NB4 (cell line): ENCODE data around the gene AP3M1.

ENCODE experiments used
- DNase-seq: peaks from one replicate; pipeline ENCODE4 v3.0.0; 2010; ENCODE audit warnings: low read depth
- H3K4me3 ChIP-seq: one replicate; pipeline ENCODE4 v1.5.1; 2011; ENCODE audit warnings: mild to moderate bottlenecking, low read depth, low read length, moderate library complexity
- CTCF ChIP-seq: IDR thresholded peaks from one replicate; pipeline ENCODE4 v1.5.1; 2012; ENCODE audit warnings: low read depth, low read length
- MAX ChIP-seq: IDR thresholded peaks from 2 replicates; pipeline ENCODE4 v1.6.1; 2011; ENCODE audit warnings: low read depth, low read length
- MYC ChIP-seq: IDR thresholded peaks from 2 replicates; pipeline ENCODE4 v1.6.1; 2011; ENCODE audit warnings: low read depth, low read length
- POLR2A ChIP-seq: IDR thresholded peaks from 2 replicates; pipeline ENCODE4 v1.6.1; 2011; ENCODE audit warnings: mild to moderate bottlenecking; ENCODE audit not compliant: insufficient read length; ENCODE audit errors: extremely low read depth

AP3M1 gene

GRCh38 chr10:74088722-74089121 lies 61.9 kb downstream of the AP3M1 start:
- DNase-seq: no peak
- no peak for TF ChIP-seq MAX
- TF ChIP-seq MYC: no peak
- TF ChIP-seq POLR2A: no peak
- TF ChIP-seq CTCF: no peak

GRCh38 chr10:74086317-74086716 lies 64.3 kb downstream of the AP3M1 start:
- DNase-seq: no peak
- TF ChIP-seq MAX (no peak), MYC (no peak), POLR2A (no peak), CTCF (no peak)
- no peak overlapping the region for H3K4me3 ChIP-seq

More at GRCh38 chr10:74088722-74089121, 61.9 kb downstream of the AP3M1 start:
- no peak overlapping the region for H3K4me3 ChIP-seq

GRCh38 chr10:74084955-74085354 lies 65.7 kb downstream of the AP3M1 start:
- TF ChIP-seq MYC (no peak), POLR2A (no peak), MAX (no peak), CTCF (no peak)
- DNase-seq: no peak
- no peak overlapping the region for H3K4me3 ChIP-seq

- no peak overlapping the region for H3K4me3 ChIP-seq
- no peak for TF ChIP-seq MAX
- TF ChIP-seq MYC: no peak
- TF ChIP-seq CTCF: no peak
- no peak for TF ChIP-seq POLR2A
- no peak for DNase-seq
Measured at GRCh38 chr10:74083304-74083703, 67.3 kb downstream of the AP3M1 start.

- H3K4me3 ChIP-seq: no peak overlapping the region
- DNase-seq: no peak
- no peak for TF ChIP-seq MYC
- no peak for TF ChIP-seq POLR2A
Measured at GRCh38 chr10:74081941-74082718, 68.5 kb downstream of the AP3M1 start.

- TF ChIP-seq POLR2A: no peak
- TF ChIP-seq CTCF: peak; percentile 94
- peak; percentile 73 for DNase-seq
- no peak overlapping the region for H3K4me3 ChIP-seq
Measured at GRCh38 chr10:74081192-74081803, 69.3 kb downstream of the AP3M1 start.
